Nephron (organoid): ENCODE measurements around the gene DUOX2.
"Not testable (repeated sequence)": the region's sequence is repeated elsewhere in the genome, so short reads cannot be mapped to it uniquely, and the experiment has no call there.

Source experiments
- H3K27ac Mint-ChIP-seq, 3 experiments: 2 replicates each; pipeline ENCODE4 v1.8.0; 2020; ENCODE audit warnings: mixed read lengths in 3 of 3, mild to moderate bottlenecking in 2 of 3, moderate library complexity in 1 of 3
- H3K27me3 Mint-ChIP-seq: 2 replicates; pipeline ENCODE4 v1.8.0; 2021; ENCODE audit warnings: low read depth, mild to moderate bottlenecking, moderate library complexity, mixed read lengths
- H3K36me3 Mint-ChIP-seq: 2 replicates; pipeline ENCODE4 v1.8.0; 2020; ENCODE audit warnings: low read depth, mixed read lengths
- H3K4me1 Mint-ChIP-seq: 2 replicates; pipeline ENCODE4 v1.8.0; 2020; ENCODE audit warnings: mixed read lengths
- H3K4me3 Mint-ChIP-seq, 3 experiments: 2 replicates each; pipeline ENCODE4 v1.8.0; 2020; ENCODE audit warnings: mild to moderate bottlenecking in 3 of 3, mixed read lengths in 3 of 3, moderate library complexity in 2 of 3
- H3K9me3 Mint-ChIP-seq: 2 replicates; pipeline ENCODE4 v1.8.0; 2020; ENCODE audit warnings: mixed read lengths
- TF ChIP-seq, protein P1 (sequence below), 3 experiments: fragments of 200-600 bp; sonication (generic); IDR thresholded peaks; one replicate each; pipeline ENCODE4 v1.5.0; 2021; ENCODE audit warnings: antibody characterized with exemption in 3 of 3; ENCODE audit not compliant: unreplicated experiment in 3 of 3

Gene DUOX2

DNA sequence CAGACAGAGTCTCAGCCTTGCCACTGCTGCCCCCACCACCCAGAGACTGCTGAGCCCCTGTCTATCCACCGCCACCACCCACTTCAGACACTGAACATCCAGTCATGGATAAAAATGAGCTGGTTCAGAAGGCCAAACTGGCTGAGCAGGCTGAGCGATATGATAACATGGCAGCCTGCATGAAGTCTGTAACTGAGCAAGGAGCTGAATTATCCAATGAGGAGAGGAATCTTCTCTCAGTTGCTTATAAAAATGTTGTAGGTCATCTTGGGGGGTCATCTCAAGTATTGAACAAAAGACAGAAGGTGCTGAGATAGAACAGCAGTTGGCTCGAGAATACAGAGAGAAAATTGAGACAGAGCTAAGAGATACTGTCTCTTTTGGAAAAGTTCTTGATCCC lies 61.3 kb downstream of the DUOX2 start:
- peaks cover 69% of the 10 kb centered on the region for H3K36me3 Mint-ChIP-seq
- H3K27me3 Mint-ChIP-seq, H3K27ac Mint-ChIP-seq, H3K4me1 Mint-ChIP-seq, H3K4me3 Mint-ChIP-seq: not testable (repeated sequence)
- H3K9me3 Mint-ChIP-seq, result peaks cover 26% of the 10 kb centered on the region

GRCh38 chr15:45050587-45050986 lies 63.4 kb downstream of the DUOX2 start:
- no peaks in the 10 kb centered on the region for H3K27me3 Mint-ChIP-seq
- TF ChIP-seq, protein P1, sequence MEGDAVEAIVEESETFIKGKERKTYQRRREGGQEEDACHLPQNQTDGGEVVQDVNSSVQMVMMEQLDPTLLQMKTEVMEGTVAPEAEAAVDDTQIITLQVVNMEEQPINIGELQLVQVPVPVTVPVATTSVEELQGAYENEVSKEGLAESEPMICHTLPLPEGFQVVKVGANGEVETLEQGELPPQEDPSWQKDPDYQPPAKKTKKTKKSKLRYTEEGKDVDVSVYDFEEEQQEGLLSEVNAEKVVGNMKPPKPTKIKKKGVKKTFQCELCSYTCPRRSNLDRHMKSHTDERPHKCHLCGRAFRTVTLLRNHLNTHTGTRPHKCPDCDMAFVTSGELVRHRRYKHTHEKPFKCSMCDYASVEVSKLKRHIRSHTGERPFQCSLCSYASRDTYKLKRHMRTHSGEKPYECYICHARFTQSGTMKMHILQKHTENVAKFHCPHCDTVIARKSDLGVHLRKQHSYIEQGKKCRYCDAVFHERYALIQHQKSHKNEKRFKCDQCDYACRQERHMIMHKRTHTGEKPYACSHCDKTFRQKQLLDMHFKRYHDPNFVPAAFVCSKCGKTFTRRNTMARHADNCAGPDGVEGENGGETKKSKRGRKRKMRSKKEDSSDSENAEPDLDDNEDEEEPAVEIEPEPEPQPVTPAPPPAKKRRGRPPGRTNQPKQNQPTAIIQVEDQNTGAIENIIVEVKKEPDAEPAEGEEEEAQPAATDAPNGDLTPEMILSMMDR (IDR thresholded peaks at IDR 0.05; ENCODE audit: unreplicated experiment in 3 of 3), result no peak

GRCh38 chr15:45048794-45049631 lies 65.0 kb downstream of the DUOX2 start:
- H3K4me3 Mint-ChIP-seq, result no peak overlapping the region
- peaks cover 24% of the 10 kb centered on the region for H3K9me3 Mint-ChIP-seq
- TF ChIP-seq, protein P1 (IDR thresholded peaks at IDR 0.05; ENCODE audit: unreplicated experiment in 3 of 3), result no peak
- H3K27ac Mint-ChIP-seq, result no peak overlapping the region
- H3K36me3 Mint-ChIP-seq, result peaks cover 67% of the 10 kb centered on the region
- H3K27me3 Mint-ChIP-seq, result no peaks in the 10 kb centered on the region
- H3K4me1 Mint-ChIP-seq, result no peaks in the 10 kb centered on the region

More at GRCh38 chr15:45050587-45050986, 63.4 kb downstream of the DUOX2 start:
- H3K27ac Mint-ChIP-seq, result no peak overlapping the region
- H3K4me1 Mint-ChIP-seq, result no peaks in the 10 kb centered on the region
- peaks cover 71% of the 10 kb centered on the region for H3K36me3 Mint-ChIP-seq
- peaks cover 26% of the 10 kb centered on the region for H3K9me3 Mint-ChIP-seq
- no peak overlapping the region for H3K4me3 Mint-ChIP-seq

DNA sequence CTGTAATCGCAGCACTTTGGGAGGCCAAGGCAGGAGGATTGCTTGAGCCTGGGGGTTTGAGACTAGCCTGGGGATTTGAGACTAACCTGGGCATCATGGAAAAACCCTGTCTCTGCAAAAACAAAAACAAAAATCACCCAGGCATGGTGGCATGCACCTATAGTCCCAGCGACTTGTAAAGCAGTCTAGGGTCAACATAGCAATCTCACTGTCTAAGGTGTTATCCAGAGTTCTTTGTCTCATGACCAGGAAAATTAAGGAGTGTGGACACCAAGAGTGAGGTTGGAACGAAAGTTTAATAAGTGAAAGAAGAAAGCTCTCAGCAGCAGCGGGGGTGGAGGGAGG lies 65.6 kb downstream of the DUOX2 start:
- H3K27me3 Mint-ChIP-seq, H3K4me1 Mint-ChIP-seq, H3K27ac Mint-ChIP-seq, H3K4me3 Mint-ChIP-seq: not testable (repeated sequence)
- Mint-ChIP-seq H3K36me3 (peaks cover 67% of the 10 kb centered on the region), H3K9me3 (peaks cover 24% of the 10 kb centered on the region)

DNA sequence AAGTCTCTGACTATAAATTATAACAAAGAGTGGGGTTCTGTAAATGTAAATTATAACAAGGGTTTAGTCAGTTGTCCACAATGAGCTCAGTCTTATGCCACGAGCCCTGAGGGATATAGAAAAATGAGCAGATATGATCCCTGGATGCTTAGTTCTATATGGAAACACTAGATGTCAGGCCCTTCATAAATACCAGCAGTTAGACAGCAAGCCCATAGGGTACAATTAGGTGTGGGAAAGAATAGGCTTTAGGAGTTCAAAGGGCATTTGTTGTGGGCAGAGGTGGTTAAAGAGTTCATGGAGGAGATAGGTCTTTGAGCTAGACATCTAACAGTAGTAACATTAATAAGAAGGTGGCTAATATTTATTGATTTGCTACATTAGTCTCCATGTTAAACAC lies 69.7 kb downstream of the DUOX2 start:
- H3K9me3 Mint-ChIP-seq, H3K27me3 Mint-ChIP-seq, H3K27ac Mint-ChIP-seq, H3K4me3 Mint-ChIP-seq, H3K4me1 Mint-ChIP-seq: not testable (repeated sequence)
- H3K36me3 Mint-ChIP-seq, result peaks cover 30% of the 10 kb centered on the region

DNA sequence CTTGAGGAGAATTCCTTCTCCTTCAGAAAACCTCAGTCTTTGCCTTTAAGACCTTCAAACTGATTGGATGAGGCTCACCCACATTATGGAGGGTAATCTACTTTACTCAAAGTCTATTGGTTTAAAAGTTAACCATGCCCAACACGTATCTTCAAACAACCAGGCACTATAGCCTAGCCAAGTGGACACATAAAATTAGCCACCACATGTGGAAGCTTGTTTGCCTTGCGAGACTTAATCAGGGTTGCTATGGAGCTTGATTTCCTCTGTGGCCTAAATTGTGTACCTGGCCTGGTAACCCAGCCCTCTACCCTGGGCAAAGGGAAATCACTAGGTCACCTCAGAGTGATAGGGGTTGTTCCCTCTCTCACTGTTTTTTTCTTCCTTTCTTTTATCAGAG lies 71.1 kb downstream of the DUOX2 start:
- H3K4me3 Mint-ChIP-seq, H3K27me3 Mint-ChIP-seq, H3K4me1 Mint-ChIP-seq, H3K27ac Mint-ChIP-seq, H3K9me3 Mint-ChIP-seq: not testable (repeated sequence)
- peaks cover 16% of the 10 kb centered on the region for H3K36me3 Mint-ChIP-seq
